Measurements from ENCODE around the gene CENPM. TPM values are rescaled to one million over a fixed set of nuclear protein-coding genes. Genes with fewer than 3 reads are reported as not detected.

CENPM gene
- total and polyA plus RNA-seq, 10 of the 15 experiments (the other 5 are each of a cell fraction or from before 2014, with no cell fraction given) = 36.7 to 212 (median 74.7) TPM

- TF ChIP-seq MLLT1 (IDR thresholded peaks at IDR 0.05) = 0 out of 2 replicates have a peak, but pooled peaks have one; percentile 25
- TF ChIP-seq SPI1 (IDR thresholded peaks at IDR 0.05; ENCODE audit: borderline replicate concordance, insufficient read depth, low read depth, low read length) = peak; percentile 71; the same call in 1 of the 2 replicates
- no peak for TF ChIP-seq CREB1 (IDR thresholded peaks at IDR 0.05; ENCODE audit: low read depth)
- no peak for TF ChIP-seq ZBED1 (IDR thresholded peaks at IDR 0.05; ENCODE audit: borderline replicate concordance)
- TF ChIP-seq BACH1 (IDR thresholded peaks at IDR 0.05; ENCODE audit: borderline replicate concordance) = peak; percentile 19; the same call in 1 of the 2 replicates
- no peak for TF ChIP-seq RELA (IDR thresholded peaks at IDR 0.05; ENCODE audit: borderline replicate concordance, partially characterized antibody)
- TF ChIP-seq, protein P1, sequence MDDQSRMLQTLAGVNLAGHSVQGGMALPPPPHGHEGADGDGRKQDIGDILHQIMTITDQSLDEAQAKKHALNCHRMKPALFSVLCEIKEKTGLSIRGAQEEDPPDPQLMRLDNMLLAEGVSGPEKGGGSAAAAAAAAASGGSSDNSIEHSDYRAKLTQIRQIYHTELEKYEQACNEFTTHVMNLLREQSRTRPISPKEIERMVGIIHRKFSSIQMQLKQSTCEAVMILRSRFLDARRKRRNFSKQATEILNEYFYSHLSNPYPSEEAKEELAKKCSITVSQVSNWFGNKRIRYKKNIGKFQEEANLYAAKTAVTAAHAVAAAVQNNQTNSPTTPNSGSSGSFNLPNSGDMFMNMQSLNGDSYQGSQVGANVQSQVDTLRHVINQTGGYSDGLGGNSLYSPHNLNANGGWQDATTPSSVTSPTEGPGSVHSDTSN (IDR thresholded peaks at IDR 0.05; ENCODE audit: insufficient replicate concordance, low read depth, low read length) = no peak
- TF ChIP-seq, protein P2, sequence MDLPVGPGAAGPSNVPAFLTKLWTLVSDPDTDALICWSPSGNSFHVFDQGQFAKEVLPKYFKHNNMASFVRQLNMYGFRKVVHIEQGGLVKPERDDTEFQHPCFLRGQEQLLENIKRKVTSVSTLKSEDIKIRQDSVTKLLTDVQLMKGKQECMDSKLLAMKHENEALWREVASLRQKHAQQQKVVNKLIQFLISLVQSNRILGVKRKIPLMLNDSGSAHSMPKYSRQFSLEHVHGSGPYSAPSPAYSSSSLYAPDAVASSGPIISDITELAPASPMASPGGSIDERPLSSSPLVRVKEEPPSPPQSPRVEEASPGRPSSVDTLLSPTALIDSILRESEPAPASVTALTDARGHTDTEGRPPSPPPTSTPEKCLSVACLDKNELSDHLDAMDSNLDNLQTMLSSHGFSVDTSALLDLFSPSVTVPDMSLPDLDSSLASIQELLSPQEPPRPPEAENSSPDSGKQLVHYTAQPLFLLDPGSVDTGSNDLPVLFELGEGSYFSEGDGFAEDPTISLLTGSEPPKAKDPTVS (IDR thresholded peaks at IDR 0.05; ENCODE audit: low read depth, low read length) = 0 out of 2 replicates have a peak, but pooled peaks have one; percentile 75
- no peak for TF ChIP-seq ZBTB40 (IDR thresholded peaks at IDR 0.05; ENCODE audit: borderline replicate concordance)
Measured at GRCh38 chr22:41933411-41934177, 13.4 kb downstream of the CENPM start (continued).

Measured in GM12878 (cell line).